Loucy (cell line): Measurements from ENCODE around the gene ASXL1.
"Not testable (repeated sequence)": the region's sequence is repeated elsewhere in the genome, so short reads cannot be mapped to it uniquely, and the experiment has no call there.

Source experiments
- H2AFZ ChIP-seq: fragments of 200-600 bp; sonication (generic); 2 replicates; pipeline ENCODE4 v1.6.0; 2016; ENCODE audit warnings: antibody characterized with exemption, mild to moderate bottlenecking, low read length, moderate library complexity
- H3F3A ChIP-seq: fragments of 200-600 bp; 2 replicates; pipeline ENCODE4 v1.6.0; 2016; ENCODE audit warnings: antibody characterized with exemption, low read depth, mild to moderate bottlenecking
- H3K27me3 ChIP-seq: fragments of 200-600 bp; sonication (generic); 2 replicates; pipeline ENCODE4 v1.6.1; 2014; ENCODE audit warnings: low read length, mild to moderate bottlenecking; ENCODE audit not compliant: insufficient read depth, poor library complexity, severe bottlenecking
- H3K36me3 ChIP-seq: fragments of 200-600 bp; sonication (generic); 2 replicates; pipeline ENCODE4 v1.6.1; 2016; ENCODE audit warnings: low read length; ENCODE audit not compliant: insufficient read depth
- H3K4me1 ChIP-seq: fragments of 200-600 bp; sonication (generic); 2 replicates; pipeline ENCODE4 v1.5.1; 2014; ENCODE audit warnings: low read length, mild to moderate bottlenecking; ENCODE audit not compliant: insufficient read depth, poor library complexity, severe bottlenecking
- H3K4me2 ChIP-seq: fragments of 200-600 bp; sonication (generic); 2 replicates; pipeline ENCODE4 v1.6.0; 2014; ENCODE audit warnings: antibody characterized with exemption, low read length, low read depth, mild to moderate bottlenecking; ENCODE audit not compliant: poor library complexity, severe bottlenecking
- H3K4me3 ChIP-seq: fragments of 200-600 bp; sonication (generic); 2 replicates; pipeline ENCODE4 v1.5.1; 2014; ENCODE audit warnings: low read length, mild to moderate bottlenecking, mixed read lengths; ENCODE audit not compliant: poor library complexity, severe bottlenecking
- H3K79me2 ChIP-seq: fragments of 200-600 bp; sonication (generic); 2 replicates; pipeline ENCODE4 v1.6.1; 2014; ENCODE audit warnings: low read length; ENCODE audit not compliant: insufficient read depth
- H3K9ac ChIP-seq: fragments of 200-600 bp; sonication (generic); 2 replicates; pipeline ENCODE4 v1.6.0; 2014; ENCODE audit warnings: mild to moderate bottlenecking, low read depth, low read length, moderate library complexity; ENCODE audit not compliant: poor library complexity, severe bottlenecking
- H3K9me2 ChIP-seq: fragments of 200-600 bp; sonication (generic); replicated peaks from 2 replicates; pipeline ENCODE4 v1.6.1; 2016; ENCODE audit warnings: low read depth, low read length, mixed read lengths
- H3K9me3 ChIP-seq: fragments of 200-600 bp; sonication (generic); 2 replicates; pipeline ENCODE4 v1.6.1; 2014; ENCODE audit warnings: mild to moderate bottlenecking, antibody characterized with exemption, low read length, low read depth; ENCODE audit not compliant: insufficient read depth
- H4K20me1 ChIP-seq: fragments of 200-600 bp; sonication (generic); 2 replicates; pipeline ENCODE4 v1.6.0; 2014; ENCODE audit warnings: antibody characterized with exemption, low read length, mild to moderate bottlenecking; ENCODE audit not compliant: insufficient read depth, poor library complexity, severe bottlenecking
- EZH2phosphoT487 ChIP-seq: fragments of 200-600 bp; IDR thresholded peaks from 2 replicates; pipeline ENCODE4 v1.6.1; 2018; ENCODE audit warnings: antibody characterized with exemption, mild to moderate bottlenecking, moderate library complexity, borderline replicate concordance
- TF ChIP-seq, protein P1 (sequence below): fragments of 200-600 bp; sonication (generic); conservative IDR thresholded peaks from 2 replicates; pipeline ENCODE4 v1.5.1; 2014; ENCODE audit warnings: mild to moderate bottlenecking, antibody characterized with exemption, low read length

The ASXL1 gene

DNA sequence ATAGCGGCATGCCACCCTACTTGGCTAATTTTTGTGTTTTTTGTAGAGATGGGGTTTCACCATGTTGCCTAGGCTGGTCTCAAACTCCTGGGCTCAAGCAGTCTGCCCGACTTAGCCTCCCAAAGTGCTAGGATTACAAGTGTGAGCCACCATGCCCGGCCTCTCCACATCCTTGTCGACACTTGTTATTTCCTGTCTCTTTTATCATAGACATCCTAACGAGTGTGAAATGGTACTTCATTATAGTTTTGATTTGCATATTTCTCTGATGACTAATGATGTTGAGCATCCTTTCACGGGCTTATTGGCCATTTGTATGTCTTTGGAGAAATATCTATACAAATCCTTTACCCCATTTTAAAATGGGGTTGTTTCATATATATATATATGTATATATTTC is 39.0 kb upstream of the ASXL1 start:
- Histone ChIP-seq H3K79me2 (no peaks in the 10 kb centered on the region), H3K4me1 (no peaks in the 10 kb centered on the region), H3K27me3 (no peaks in the 10 kb centered on the region), H3K4me2 (no peak overlapping the region), H3K9me3 (no peaks in the 10 kb centered on the region), H3K9ac (no peak overlapping the region), H3K36me3 (peaks cover 8% of the 10 kb centered on the region; the same call in 1 of the 2 replicates), H4K20me1 (no peaks in the 10 kb centered on the region), H3K9me2 (no peaks in the 10 kb centered on the region), H2AFZ (no peak overlapping the region), H3F3A (no peaks in the 10 kb centered on the region), H3K4me3 (no peak overlapping the region)
- no peak for TF ChIP-seq EZH2phosphoT487
- TF ChIP-seq, protein P1, sequence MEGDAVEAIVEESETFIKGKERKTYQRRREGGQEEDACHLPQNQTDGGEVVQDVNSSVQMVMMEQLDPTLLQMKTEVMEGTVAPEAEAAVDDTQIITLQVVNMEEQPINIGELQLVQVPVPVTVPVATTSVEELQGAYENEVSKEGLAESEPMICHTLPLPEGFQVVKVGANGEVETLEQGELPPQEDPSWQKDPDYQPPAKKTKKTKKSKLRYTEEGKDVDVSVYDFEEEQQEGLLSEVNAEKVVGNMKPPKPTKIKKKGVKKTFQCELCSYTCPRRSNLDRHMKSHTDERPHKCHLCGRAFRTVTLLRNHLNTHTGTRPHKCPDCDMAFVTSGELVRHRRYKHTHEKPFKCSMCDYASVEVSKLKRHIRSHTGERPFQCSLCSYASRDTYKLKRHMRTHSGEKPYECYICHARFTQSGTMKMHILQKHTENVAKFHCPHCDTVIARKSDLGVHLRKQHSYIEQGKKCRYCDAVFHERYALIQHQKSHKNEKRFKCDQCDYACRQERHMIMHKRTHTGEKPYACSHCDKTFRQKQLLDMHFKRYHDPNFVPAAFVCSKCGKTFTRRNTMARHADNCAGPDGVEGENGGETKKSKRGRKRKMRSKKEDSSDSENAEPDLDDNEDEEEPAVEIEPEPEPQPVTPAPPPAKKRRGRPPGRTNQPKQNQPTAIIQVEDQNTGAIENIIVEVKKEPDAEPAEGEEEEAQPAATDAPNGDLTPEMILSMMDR: no peak

DNA sequence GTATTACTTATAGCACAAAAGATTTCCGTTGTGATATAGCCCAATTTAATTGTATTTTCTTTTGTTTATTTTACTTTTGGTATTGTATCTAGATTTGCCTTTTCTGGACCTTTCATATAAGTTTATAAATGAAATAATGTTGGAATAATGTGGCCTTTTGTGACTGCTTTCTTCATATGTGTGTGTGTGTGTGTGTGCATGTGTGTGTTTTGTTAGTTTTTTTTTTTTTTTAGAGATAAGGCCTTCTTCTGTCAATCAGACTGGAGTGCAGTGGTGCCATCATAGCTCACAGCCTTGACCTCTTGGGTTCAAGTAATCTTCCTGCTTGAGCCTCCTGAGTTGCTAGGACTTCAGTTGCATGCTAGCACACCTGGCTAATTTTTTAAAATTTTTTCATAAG is 37.8 kb upstream of the ASXL1 start:
- H3K79me2 ChIP-seq: no peaks in the 10 kb centered on the region
- no peak overlapping the region for H2AFZ ChIP-seq
- H3K9ac ChIP-seq: no peak overlapping the region
- H3K36me3 ChIP-seq: peaks cover 8% of the 10 kb centered on the region; the same call in 1 of the 2 replicates
- H3K9me2 ChIP-seq: no peaks in the 10 kb centered on the region
- no peak overlapping the region for H3K4me2 ChIP-seq
- no peaks in the 10 kb centered on the region for H4K20me1 ChIP-seq
- H3F3A ChIP-seq: no peaks in the 10 kb centered on the region
- no peak overlapping the region for H3K4me3 ChIP-seq
- no peaks in the 10 kb centered on the region for H3K4me1 ChIP-seq
- no peaks in the 10 kb centered on the region for H3K27me3 ChIP-seq
- no peak for TF ChIP-seq EZH2phosphoT487
- TF ChIP-seq, protein P1: no peak
- H3K9me3 ChIP-seq: no peaks in the 10 kb centered on the region

DNA sequence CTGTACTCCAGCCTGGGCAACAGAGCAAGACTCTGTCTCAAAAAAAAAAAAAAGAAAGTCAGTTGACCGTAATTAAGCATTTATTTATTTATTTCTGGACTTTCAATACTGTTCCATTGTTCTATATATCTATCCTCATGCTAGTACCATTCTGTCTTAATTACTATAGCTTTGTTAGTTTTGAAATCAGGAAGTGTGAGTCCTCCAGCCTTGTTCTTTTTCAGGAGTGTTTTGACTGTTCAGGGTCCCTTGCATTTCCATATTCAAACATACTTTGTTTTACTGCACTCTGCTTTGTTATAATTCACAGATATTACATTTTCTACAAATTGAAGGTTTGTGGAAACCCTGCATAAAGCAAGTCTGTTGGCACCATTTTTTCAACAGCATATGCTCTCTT is 36.7 kb upstream of the ASXL1 start:
- H2AFZ ChIP-seq: no peak overlapping the region
- H3K79me2 ChIP-seq: no peaks in the 10 kb centered on the region
- H3K9me2 ChIP-seq: no peaks in the 10 kb centered on the region
- no peaks in the 10 kb centered on the region for H3K9me3 ChIP-seq
- H3K27me3 ChIP-seq: no peaks in the 10 kb centered on the region
- no peaks in the 10 kb centered on the region for H4K20me1 ChIP-seq
- no peak for TF ChIP-seq EZH2phosphoT487
- TF ChIP-seq, protein P1: no peak
- no peak overlapping the region for H3K4me2 ChIP-seq
- no peaks in the 10 kb centered on the region for H3F3A ChIP-seq
- no peaks in the 10 kb centered on the region for H3K4me1 ChIP-seq
- H3K9ac ChIP-seq: no peak overlapping the region
- H3K36me3 ChIP-seq: peaks cover 8% of the 10 kb centered on the region; the same call in 1 of the 2 replicates
- no peak overlapping the region for H3K4me3 ChIP-seq

DNA sequence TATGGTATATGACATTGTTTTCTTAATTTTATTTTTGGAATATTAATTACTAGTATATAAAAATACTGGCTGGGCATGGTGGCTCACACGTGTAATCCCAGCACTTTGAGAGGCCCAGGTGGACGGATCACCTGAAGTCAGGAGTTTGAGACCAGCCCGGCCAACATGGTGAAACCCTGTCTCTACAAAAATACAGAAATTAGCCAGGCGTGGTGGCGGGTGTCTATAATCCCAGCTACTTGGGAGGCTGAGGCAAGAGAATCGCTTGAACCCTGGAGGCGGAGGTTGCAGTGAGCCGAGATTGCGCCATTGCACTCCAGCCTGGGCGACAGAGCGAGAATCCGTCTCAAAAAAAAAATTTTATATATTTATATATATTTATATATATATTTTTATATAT is 35.9 kb upstream of the ASXL1 start:
- not testable (repeated sequence) for H2AFZ ChIP-seq, H4K20me1 ChIP-seq, H3K4me1 ChIP-seq, H3K79me2 ChIP-seq, H3K4me2 ChIP-seq, H3K9ac ChIP-seq, H3K4me3 ChIP-seq, H3F3A ChIP-seq, H3K9me3 ChIP-seq, H3K27me3 ChIP-seq, H3K36me3 ChIP-seq, H3K9me2 ChIP-seq

DNA sequence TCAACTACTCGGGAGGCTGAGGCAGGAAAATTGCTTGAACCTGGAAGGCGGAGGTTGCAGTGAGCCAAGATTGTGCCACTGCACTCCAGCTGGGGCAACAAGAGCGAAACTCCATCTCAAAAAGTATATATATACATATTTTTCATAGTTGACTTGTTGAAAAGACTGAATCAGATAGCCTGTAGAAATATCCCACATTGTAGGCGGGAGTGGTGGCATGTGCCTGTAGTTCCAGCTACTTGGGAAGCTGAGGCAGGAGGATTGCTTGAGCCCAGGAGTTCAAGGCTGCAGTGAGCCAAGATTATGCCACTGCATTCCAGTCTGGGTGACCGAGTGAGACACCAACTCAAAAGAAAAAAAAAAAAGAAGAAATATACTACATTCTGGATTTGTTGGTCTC is 34.4 kb upstream of the ASXL1 start:
- not testable (repeated sequence) for H4K20me1 ChIP-seq

More for the DNA sequence above, 34.4 kb upstream of the ASXL1 start:
- not testable (repeated sequence) for H3K4me2 ChIP-seq, H3K9ac ChIP-seq, H3K9me3 ChIP-seq, H3K79me2 ChIP-seq, H2AFZ ChIP-seq, H3K9me2 ChIP-seq, H3K4me1 ChIP-seq, H3K4me3 ChIP-seq, H3F3A ChIP-seq, H3K27me3 ChIP-seq, H3K36me3 ChIP-seq
